ENCODE results near the gene RHBDD1. TPM values are rescaled to one million over a fixed set of nuclear protein-coding genes. Genes with fewer than 3 reads are reported as not detected.

Gene RHBDD1
- total and polyA plus RNA-seq, 4 donors, result 4.8 to 66.4 (median 24.7) TPM

- H3K9me3 ChIP-seq (ENCODE audit: control insufficient read depth in 4 of 4, insufficient read depth in 3 of 4, low read length in 3 of 4), result no peaks in the 10 kb centered on the region
- no peak overlapping the region for H3K4me3 ChIP-seq
- no peaks in the 10 kb centered on the region for H3K4me1 ChIP-seq (ENCODE audit: control insufficient read depth in 5 of 5, insufficient read depth in 5 of 5, low read length in 5 of 5)
- H3K9ac ChIP-seq (ENCODE audit: insufficient read depth in 1 of 2, low read length in 2 of 2), result no peak overlapping the region
- H3K36me3 ChIP-seq (ENCODE audit: control insufficient read depth in 4 of 4, insufficient read depth in 4 of 4, low read length in 4 of 4), result peaks cover 0 to 5% (median 3%) of the 10 kb centered on the region in 4 donors
- no peak for TF ChIP-seq CTCF (IDR thresholded peaks at IDR 0.05; ENCODE audit: control extremely low read depth, extremely low read depth)
- H3K27ac ChIP-seq (ENCODE audit: low read depth in 1 of 2, low read length in 1 of 2), result no peak overlapping the region
- no peaks in the 10 kb centered on the region for H3K27me3 ChIP-seq (ENCODE audit: control insufficient read depth in 3 of 3, insufficient read depth in 3 of 3, low read length in 2 of 3)
- 75 to 84% methylated on average over 3 of the region's 3 CpGs for WGBS, 2 donors
- DNase-seq, result no peak
- no peak for ATAC-seq (ENCODE audit: insufficient read depth, low FRiP score)
These were observed 73.3 kb downstream of the RHBDD1 start for GRCh38 chr2:226909126-226909525.

- no peak for TF ChIP-seq CTCF (IDR thresholded peaks at IDR 0.05; ENCODE audit: control extremely low read depth, extremely low read depth)
- no peak overlapping the region for H3K27ac ChIP-seq (ENCODE audit: low read depth in 1 of 2, low read length in 1 of 2)
- DNase-seq (no peak), ATAC-seq (ENCODE audit: insufficient read depth, low FRiP score) (no peak)
- H3K4me3 ChIP-seq, result no peak overlapping the region
- no peaks in the 10 kb centered on the region for H3K4me1 ChIP-seq (ENCODE audit: control insufficient read depth in 5 of 5, insufficient read depth in 5 of 5, low read length in 5 of 5)
- no peaks in the 10 kb centered on the region for H3K9me3 ChIP-seq (ENCODE audit: control insufficient read depth in 4 of 4, insufficient read depth in 3 of 4, low read length in 3 of 4)
- no peak overlapping the region for H3K9ac ChIP-seq (ENCODE audit: insufficient read depth in 1 of 2, low read length in 2 of 2)
- 86 to 94% methylated on average over 2 of the region's 2 CpGs for WGBS, 2 donors
- H3K27me3 ChIP-seq (ENCODE audit: control insufficient read depth in 3 of 3, insufficient read depth in 3 of 3, low read length in 2 of 3), result no peaks in the 10 kb centered on the region
- H3K36me3 ChIP-seq (ENCODE audit: control insufficient read depth in 4 of 4, insufficient read depth in 4 of 4, low read length in 4 of 4), result peaks cover 0 to 5% (median 3%) of the 10 kb centered on the region in 4 donors
These were observed 74.0 kb downstream of the RHBDD1 start for GRCh38 chr2:226909836-226910235.

GRCh38 chr2:226910384-226910783, 74.5 kb downstream of the RHBDD1 start:
- WGBS, 2 donors, result 0 to 3% methylated on average over 1 of the region's 1 CpG
- Histone ChIP-seq H3K27ac (ENCODE audit: low read depth in 1 of 2, low read length in 1 of 2) (no peak overlapping the region), H3K27me3 (ENCODE audit: control insufficient read depth in 3 of 3, insufficient read depth in 3 of 3, low read length in 2 of 3) (no peaks in the 10 kb centered on the region), H3K36me3 (ENCODE audit: control insufficient read depth in 4 of 4, insufficient read depth in 4 of 4, low read length in 4 of 4) (peaks cover 0 to 8% (median 5%) of the 10 kb centered on the region in 4 donors), H3K9ac (ENCODE audit: insufficient read depth in 1 of 2, low read length in 2 of 2) (no peak overlapping the region), H3K9me3 (ENCODE audit: control insufficient read depth in 4 of 4, insufficient read depth in 3 of 4, low read length in 3 of 4) (no peaks in the 10 kb centered on the region), H3K4me1 (ENCODE audit: control insufficient read depth in 5 of 5, insufficient read depth in 5 of 5, low read length in 5 of 5) (no peaks in the 10 kb centered on the region), H3K4me3 (no peak overlapping the region)
- TF ChIP-seq CTCF (IDR thresholded peaks at IDR 0.05; ENCODE audit: control extremely low read depth, extremely low read depth), result no peak
- no peak for DNase-seq
- no peak for ATAC-seq (ENCODE audit: insufficient read depth, low FRiP score)

GRCh38 chr2:226911932-226912331, 76.1 kb downstream of the RHBDD1 start:
- Histone ChIP-seq H3K36me3 (ENCODE audit: control insufficient read depth in 4 of 4, insufficient read depth in 4 of 4, low read length in 4 of 4) (peaks cover 0 to 8% (median 5%) of the 10 kb centered on the region in 4 donors), H3K9me3 (ENCODE audit: control insufficient read depth in 4 of 4, insufficient read depth in 3 of 4, low read length in 3 of 4) (no peaks in the 10 kb centered on the region), H3K27ac (ENCODE audit: low read depth in 1 of 2, low read length in 1 of 2) (no peak overlapping the region), H3K9ac (ENCODE audit: insufficient read depth in 1 of 2, low read length in 2 of 2) (no peak overlapping the region), H3K4me1 (ENCODE audit: control insufficient read depth in 5 of 5, insufficient read depth in 5 of 5, low read length in 5 of 5) (peaks cover 0 to 1% (median 0%) of the 10 kb centered on the region in 5 donors), H3K4me3 (no peak overlapping the region), H3K27me3 (ENCODE audit: control insufficient read depth in 3 of 3, insufficient read depth in 3 of 3, low read length in 2 of 3) (no peaks in the 10 kb centered on the region)
- no peak for TF ChIP-seq CTCF (IDR thresholded peaks at IDR 0.05; ENCODE audit: control extremely low read depth, extremely low read depth)
- ATAC-seq (ENCODE audit: insufficient read depth, low FRiP score) (no peak), DNase-seq (no peak)
- WGBS, 2 donors, result 94 to 99% methylated on average over 3 of the region's 3 CpGs

Measured in lung (tissue), 12 donors.